Adrenal gland (tissue), 12 donors: Measurements from ENCODE around the gene POMGNT1. TPM values are rescaled to one million over a fixed set of nuclear protein-coding genes. Genes with fewer than 3 reads are reported as not detected.

Experiments used
- DNase-seq, 7 donors: peaks; one replicate each; pipeline ENCODE4 v3.0.0-alpha.2; 2019 to 2020
- H3K27ac ChIP-seq, 5 donors: fragments of 200-600 bp; sonication (generic) in 4 of 5; 1 replicate in 3 of 5; 2 replicates in 2 of 5; pipeline versions ENCODE4 v1.5.1 to v1.8.0; 2016 to 2020; ENCODE audit warnings: mild to moderate bottlenecking in 1 of 5
- H3K27me3 ChIP-seq: fragments of 200-600 bp; 2 replicates; pipeline ENCODE4 v1.8.0; 2021
- H3K36me3 ChIP-seq, 2 donors: fragments of 200-600 bp; replicated peaks in 1 of 2; 1 replicate in 1 of 2; 2 replicates in 1 of 2; pipeline versions ENCODE4 v1.5.1 to v1.8.0; 2018 to 2022
- H3K4me1 ChIP-seq, 2 donors: fragments of 200-600 bp; replicated peaks in 1 of 2; 1 replicate in 1 of 2; 2 replicates in 1 of 2; pipeline versions ENCODE4 v1.5.1 to v1.8.0; 2018 to 2021
- H3K4me3 ChIP-seq, 4 donors: fragments of 200-600 bp; sonication (generic) in 3 of 4; one replicate each; pipeline ENCODE4 v1.5.1; 2016 to 2018
- H3K9me3 ChIP-seq, 3 donors: fragments of 200-600 bp; sonication (generic) in 1 of 3; replicated peaks in 1 of 3; 1 replicate in 2 of 3; 2 replicates in 1 of 3; pipeline versions ENCODE4 v1.5.1 to v1.8.0; 2016 to 2021
- CTCF ChIP-seq, 6 experiments: fragments of 450-650 bp in 4 of 6; fragments of 200-600 bp in 2 of 6; sonication (generic) in 1 of 6; IDR thresholded peaks; 1 replicate in 5 of 6; 2 replicates in 1 of 6; pipeline versions ENCODE4 v1.5.1 to v1.8.0; 2016 to 2021; ENCODE audit warnings: antibody characterized with exemption in 6 of 6, mild to moderate bottlenecking in 2 of 6, moderate library complexity in 1 of 6
- POLR2A ChIP-seq, 2 donors: fragments of 450-650 bp; IDR thresholded peaks; one replicate each; pipeline ENCODE4 v1.6.1; 2017; ENCODE audit warnings: antibody characterized with exemption in 2 of 2, mild to moderate bottlenecking in 2 of 2, moderate library complexity in 1 of 2
- whole genome bisulfite sequencing, 4 donors: extraction: QIAGEN DNeasy Blood & Tissue Kit in 2 of 4; methylation state at CpG; one replicate each; pipeline versions ENCODE4 v1.1.5 to v1.1.7; 2013 to 2017; 5-methylcytosine and 5-hydroxymethylcytosine counted together
- intact Hi-C, 2 donors: fragments of 100-400 bp; cut with DNase I; formaldehyde crosslinking; loops; one replicate each; pipeline versions ENCODE4 v1.14.1 to v1.15.0; 2022 to 2023
- polyA plus RNA-seq, 3 donors: library from polyadenylated mRNA; stranded (reverse); fragments of 200-250 nt in 2 of 3; fragments of 350-450 nt in 1 of 3; fragmentation: Illumina TruSeq in 1 of 3; extraction: RNeasy Lipid Tissue Mini Kit (QIAGEN cat#74804) in 1 of 3; gene quantifications; one replicate each; pipeline ENCODE4 v1.2.3, GENCODE V29; 2013 to 2014
- total RNA-seq, 9 donors: library from RNA; depleted of rRNA in 4 of 9; stranded (reverse); fragments of >200 nt in 4 of 9; fragments of 120-200 nt in 1 of 9; fragmentation: NEBNext Ultra II Directional in 1 of 9; extraction: Animal tissue kit (Norgen Biotek cat#: 25700) in 1 of 9; gene quantifications; one replicate each; pipeline versions ENCODE4 v1.1.0 to v1.2.4, GENCODE V29; 2013 to 2023
- donor health status: healthy with polysubstance abuse.
- donor health status: Bipolar disorder and iron deficiency.
- donor health status: DM: yes; HTN: yes; CAD: no.
- donor health status: DM: no; HTN: no; CAD: no.
- donor health status: DM: no; HTN: no; CAD: no.
- donor health status: DM: yes; HTN: yes; CAD: no.

POMGNT1 gene
- total and polyA plus RNA-seq, 12 donors = 44.6 to 149 (median 84.5) TPM

- H3K27me3 ChIP-seq = no peaks in the 10 kb centered on the region
- TF ChIP-seq CTCF (IDR thresholded peaks at IDR 0.05) = no peak
- TF ChIP-seq POLR2A (IDR thresholded peaks at IDR 0.05) = no peak
- peaks cover 0 to 11% of the 10 kb centered on the region in 2 donors for H3K36me3 ChIP-seq
- 83 to 92% (median 85%) methylated on average over 7 of the region's 7 CpGs for WGBS, 4 donors
- DNase-seq = no peak
- peaks cover 4 to 16% of the 10 kb centered on the region in 2 donors for H3K4me1 ChIP-seq
- H3K27ac ChIP-seq = no peak overlapping the region
- intact Hi-C loops = no loop called here
- H3K4me3 ChIP-seq = no peak overlapping the region
- no peaks in the 10 kb centered on the region for H3K9me3 ChIP-seq
Measured at GRCh38 chr1:46184920-46185658, 13.1 kb downstream of the POMGNT1 start.

GRCh38 chr1:46183926-46184557, 14.2 kb downstream of the POMGNT1 start:
- H3K4me3 ChIP-seq = no peak overlapping the region
- peaks cover 4 to 20% of the 10 kb centered on the region in 2 donors for H3K4me1 ChIP-seq
- no peak for TF ChIP-seq CTCF (IDR thresholded peaks at IDR 0.05)
- TF ChIP-seq POLR2A (IDR thresholded peaks at IDR 0.05) = no peak
- H3K27me3 ChIP-seq = no peaks in the 10 kb centered on the region
- no peak for DNase-seq
- 72 to 85% (median 78%) methylated on average over 9 to 12 of the region's 12 CpGs for WGBS, 4 donors
- no peaks in the 10 kb centered on the region for H3K9me3 ChIP-seq
- intact Hi-C loops = no loop called here
- peak overlapping the region; percentile 50 to 93 (median 90) for H3K27ac ChIP-seq
- peaks cover 0 to 5% of the 10 kb centered on the region in 2 donors for H3K36me3 ChIP-seq

- peaks cover 0 to 5% of the 10 kb centered on the region in 2 donors for H3K36me3 ChIP-seq
- intact Hi-C loops = no loop called here
- H3K27me3 ChIP-seq = no peaks in the 10 kb centered on the region
- TF ChIP-seq POLR2A (IDR thresholded peaks at IDR 0.05) = peak in 1 of 2 donors; percentile 53
- TF ChIP-seq CTCF (IDR thresholded peaks at IDR 0.05) = no peak
- peaks cover 4 to 22% of the 10 kb centered on the region in 2 donors for H3K4me1 ChIP-seq
- peak overlapping the region; percentile 63 to 93 (median 90) for H3K27ac ChIP-seq
- H3K9me3 ChIP-seq = no peaks in the 10 kb centered on the region
- H3K4me3 ChIP-seq = no peak overlapping the region
- WGBS, 4 donors = 39 to 68% (median 47%) methylated on average over 4 to 8 of the region's 8 CpGs
- DNase-seq = peak; percentile 91 to 98 (median 97)
Measured at GRCh38 chr1:46183079-46183847, 15.0 kb downstream of the POMGNT1 start.
